ENCODE results near the gene MAGEF1. TPM values are rescaled to one million over a fixed set of nuclear protein-coding genes. Genes with fewer than 3 reads are reported as not detected.

Gene MAGEF1
- total and polyA plus RNA-seq, 2 of the 8 experiments (the other 6 are each of a cell fraction or from before 2014, with no cell fraction given), result 26.5 to 56.7 TPM

DNA sequence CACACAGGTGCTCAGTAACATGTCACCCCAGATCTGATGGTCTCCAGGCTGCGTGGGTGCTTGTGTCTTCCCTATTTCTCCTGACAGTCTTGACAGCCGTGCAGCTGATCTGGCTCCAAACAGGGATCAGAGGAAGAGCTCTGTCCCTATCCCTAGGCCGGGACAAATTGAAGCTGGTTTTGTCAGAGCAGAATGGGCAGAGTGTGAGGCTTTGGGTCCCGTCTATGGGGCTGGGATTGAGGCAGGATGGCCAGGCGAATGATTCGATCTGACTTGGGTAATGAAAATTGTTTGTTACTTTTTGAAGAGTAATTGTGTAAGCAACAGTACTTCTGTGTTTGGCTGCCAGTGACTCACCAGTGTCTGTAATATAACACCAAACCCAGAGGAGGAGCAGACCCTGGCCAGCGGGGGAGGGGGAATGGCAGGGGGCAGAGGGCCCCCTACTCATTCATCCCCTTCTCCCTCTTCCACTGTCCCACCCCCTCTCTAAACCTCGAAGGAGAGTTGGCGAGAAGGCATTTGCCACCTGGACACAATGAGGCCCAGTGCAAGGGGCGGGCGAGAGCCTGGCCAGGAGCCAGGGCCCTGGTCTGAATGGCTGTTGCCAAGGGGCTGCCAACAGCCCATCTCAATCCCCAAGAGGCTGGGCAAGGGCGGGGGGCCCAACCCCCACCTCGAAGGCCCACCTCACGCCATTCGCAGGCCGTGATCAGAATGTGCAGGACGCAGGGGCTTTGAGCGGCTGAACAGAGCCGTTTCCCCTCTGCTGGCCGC is 4.9 kb upstream of the MAGEF1 start:
- Histone ChIP-seq H3K23me2 (ENCODE audit: low read depth, low read length) (peaks cover 5% of the 10 kb centered on the region), H3K56ac (replicated peaks; ENCODE audit: insufficient read length, low read depth, low read length) (no peak overlapping the region), H3K79me1 (ENCODE audit: low read depth, low read length) (no peaks in the 10 kb centered on the region), H3K4ac (replicated peaks; ENCODE audit: insufficient read length, low read depth, low read length) (no peak overlapping the region), H3K27ac (ENCODE audit: low read depth, low read length) (no peak overlapping the region), H2BK12ac (ENCODE audit: low read depth, low read length) (peak overlapping the region; percentile 76; the same call in 1 of the 2 replicates), H3K36me3 (ENCODE audit: control insufficient read depth in 2 of 4, insufficient read depth in 4 of 4, low read length in 3 of 4) (no peaks in the 10 kb centered on the region; a peak in 1 of 8 replicates), H3K4me2 (ENCODE audit: insufficient read depth in 1 of 2, low read depth in 2 of 2, low read length in 2 of 2) (peak overlapping the region; percentile 48 to 52; a peak in 3 of 4 replicates), H4K91ac (replicated peaks; ENCODE audit: insufficient read length, low read length) (peak overlapping the region; percentile 39), H3K9ac (replicated peaks in 1 of 4; ENCODE audit: extremely low read depth in 1 of 4, low read depth in 3 of 4, low read length in 3 of 4) (no peak overlapping the region; a peak in 2 of 7 replicates), H2BK20ac (ENCODE audit: low read length) (peak overlapping the region; percentile 67; the same call in 1 of the 2 replicates), H3K4me1 (replicated peaks in 1 of 4; ENCODE audit: control insufficient read depth in 3 of 4, insufficient read depth in 4 of 4, low read length in 3 of 4) (peaks cover 9 to 17% (median 13%) of the 10 kb centered on the region in 4 experiments), H3K9me3 (ENCODE audit: insufficient read depth in 2 of 2, low read depth in 1 of 2, low read length in 1 of 2) (no peaks in the 10 kb centered on the region), H2BK120ac (replicated peaks; ENCODE audit: low read depth, low read length) (no peak overlapping the region), H2AFZ (ENCODE audit: low read length) (peak overlapping the region; percentile 45), H3K79me2 (ENCODE audit: control insufficient read depth in 1 of 2, insufficient read depth in 2 of 2, low read length in 2 of 2) (no peaks in the 10 kb centered on the region), H3K18ac (ENCODE audit: extremely low read depth, low read length) (peak overlapping the region; percentile 75), H2BK5ac (ENCODE audit: low read depth, low read length) (peak overlapping the region; percentile 66; the same call in 1 of the 2 replicates), H4K8ac (ENCODE audit: extremely low read depth, insufficient read depth, low read length) (no peak overlapping the region), H2BK15ac (ENCODE audit: low read length) (no peak overlapping the region), H3K14ac (ENCODE audit: insufficient read length) (no peak overlapping the region), H3K27me3 (replicated peaks in 1 of 4; ENCODE audit: control insufficient read depth in 3 of 4, extremely low read depth in 1 of 4, insufficient read depth in 3 of 4, low read length in 3 of 4) (no peaks in the 10 kb centered on the region), H4K5ac (ENCODE audit: insufficient read length, low read depth, low read length) (peak overlapping the region; percentile 42), H3K4me3 (ENCODE audit: extremely low read depth in 1 of 4, insufficient read depth in 2 of 4, low read depth in 3 of 4, low read length in 4 of 4) (peak overlapping the region in 2 of 4 experiments; percentile 10 to 21; a peak in 2 of 8 replicates), H2AK5ac (ENCODE audit: low read depth, low read length) (no peak overlapping the region), H3K23ac (ENCODE audit: insufficient read length) (no peak overlapping the region), H4K20me1 (replicated peaks in 1 of 2; ENCODE audit: control insufficient read depth in 1 of 2, insufficient read depth in 2 of 2, low read length in 2 of 2) (no peaks in the 10 kb centered on the region)
- 39% methylated on average over 20 of the region's 20 CpGs; no CpG with 5 or more reads in 1 of the 2 experiments for WGBS, 2 experiments (ENCODE audit: extremely low coverage in 1 of 2, insufficient coverage in 1 of 2, insufficient read length in 1 of 2, insufficient replicate concordance in 2 of 2, low coverage in 1 of 2, low lambda C conversion rate in 2 of 2, missing lambda C conversion rate in 1 of 2)
- ChIA-PET CTCF (ENCODE audit: partially characterized antibody) (interaction anchor here (0.9 to 3.8 kb wide), 9 partner anchors 10 to 116 kb away, joined by 3 to 24 read pairs (median 5); no protein-coding TSS in a partner anchor), POLR2A (ENCODE audit: partially characterized antibody) (interaction anchor here (1.0 to 2.4 kb wide), 2 partner anchors 12 to 134 kb away, joined by 3 to 5 read pairs; no protein-coding TSS in a partner anchor)
- DNase-seq (ENCODE audit: low read depth in 1 of 2, low spot score in 2 of 2) (peak in 1 of 2 experiments; percentile 60), FAIRE-seq (no peak)
- no peak for TF ChIP-seq JUN (IDR thresholded peaks at IDR 0.05; ENCODE audit: low read depth, low read length)
- no peak for TF ChIP-seq RNF2 (IDR thresholded peaks at IDR 0.05; ENCODE audit: borderline replicate concordance, low read depth, low read length, missing control alignments, poor library complexity, severe bottlenecking)
- peak in 1 of 2 experiments; percentile 60; a peak in 1 of 4 replicates for TF ChIP-seq SIN3A (conservative IDR thresholded peaks at IDR 0.05 in 1 of 2, IDR thresholded peaks at IDR 0.05 in 1 of 2; ENCODE audit: low read depth in 1 of 2, low read length in 2 of 2)
- TF ChIP-seq JUND (IDR thresholded peaks at IDR 0.05; ENCODE audit: low read length), result peak; percentile 58; the same call in 1 of the 2 replicates
- peak; percentile 82; the same call in 1 of the 2 replicates for TF ChIP-seq RBBP5 (IDR thresholded peaks at IDR 0.05; ENCODE audit: borderline replicate concordance, low read depth, low read length)
- TF ChIP-seq SP1 (IDR thresholded peaks at IDR 0.05; ENCODE audit: low read depth, low read length), result 0 out of 2 replicates have a peak, but pooled peaks have one; percentile 59
- TF ChIP-seq ASH2L (IDR thresholded peaks at IDR 0.05; ENCODE audit: low read length), result peak; percentile 75
